Measurements from ENCODE around the gene ARHGAP4. TPM values are rescaled to one million over a fixed set of nuclear protein-coding genes. Genes with fewer than 3 reads are reported as not detected.

ARHGAP4 gene
- total RNA-seq, 4 donors from 2014 or later: 44.9 to 52.4 (median 49.9) TPM

- TF ChIP-seq POLR2A (IDR thresholded peaks at IDR 0.05) (no peak), POLR2AphosphoS5 (IDR thresholded peaks at IDR 0.05) (no peak), EP300 (IDR thresholded peaks at IDR 0.05; ENCODE audit: low read depth) (no peak), CTCF (IDR thresholded peaks at IDR 0.05) (no peak)
- WGBS, 2 donors (ENCODE audit: low coverage in 1 of 2): 82% methylated on average over 10 of the region's 12 CpGs; no CpG with 5 or more reads in 1 of the 2 donors
- DNase-seq: no peak
- intact Hi-C loops (cut with DNase I; ENCODE audit: low total_unique reads) (no loop called here), in situ Hi-C loops (cut with MboI; ENCODE audit: low pct_ligation_motif_present in 1 of 4, low pct_unique_long_range_greater_than_20kb in 1 of 4, low sequenced_read_pairs in 3 of 4) (loop anchor here in 1 of 4 donors (25.0 kb wide), 1 partner anchor 95 kb away; no protein-coding TSS in a partner anchor)
- Histone ChIP-seq H3K4me1 (peaks cover 0 to 12% (median 2%) of the 10 kb centered on the region in 4 donors), H3K4me3 (no peak overlapping the region), H3K9me3 (no peaks in the 10 kb centered on the region), H3K36me3 (no peaks in the 10 kb centered on the region), H3K27me3 (no peaks in the 10 kb centered on the region), H3K27ac (no peak overlapping the region)
These were observed 18.6 kb downstream of the ARHGAP4 start for GRCh38 chrX:153907456-153907855.

GRCh38 chrX:153906126-153906917 is 19.7 kb downstream of the ARHGAP4 start:
- peaks cover 0 to 14% (median 3%) of the 10 kb centered on the region in 4 donors for H3K4me1 ChIP-seq
- H3K36me3 ChIP-seq: no peaks in the 10 kb centered on the region
- no peaks in the 10 kb centered on the region for H3K9me3 ChIP-seq
- no peak overlapping the region for H3K4me3 ChIP-seq
- no peak overlapping the region for H3K27ac ChIP-seq
- intact Hi-C loops (cut with DNase I; ENCODE audit: low total_unique reads): no loop called here
- no peaks in the 10 kb centered on the region for H3K27me3 ChIP-seq
- no peak for DNase-seq
- 82% methylated on average over 25 of the region's 27 CpGs; no CpG with 5 or more reads in 1 of the 2 donors for WGBS, 2 donors (ENCODE audit: low coverage in 1 of 2)
- TF ChIP-seq CTCF (IDR thresholded peaks at IDR 0.05) (no peak), POLR2AphosphoS5 (IDR thresholded peaks at IDR 0.05) (no peak), EP300 (IDR thresholded peaks at IDR 0.05; ENCODE audit: low read depth) (no peak), POLR2A (IDR thresholded peaks at IDR 0.05) (no peak)
- in situ Hi-C loops (cut with MboI; ENCODE audit: low pct_ligation_motif_present in 1 of 4, low pct_unique_long_range_greater_than_20kb in 1 of 4, low sequenced_read_pairs in 3 of 4): loop anchor here in 1 of 4 donors (25.0 kb wide), 1 partner anchor 94 kb away; no protein-coding TSS in a partner anchor

GRCh38 chrX:153905481-153906095 is 20.5 kb downstream of the ARHGAP4 start:
- intact Hi-C loops (cut with DNase I; ENCODE audit: low total_unique reads): no loop called here
- no peak overlapping the region for H3K27ac ChIP-seq
- TF ChIP-seq POLR2AphosphoS5 (IDR thresholded peaks at IDR 0.05): no peak
- no peak for TF ChIP-seq CTCF (IDR thresholded peaks at IDR 0.05)
- no peak for TF ChIP-seq POLR2A (IDR thresholded peaks at IDR 0.05)
- no peak for TF ChIP-seq EP300 (IDR thresholded peaks at IDR 0.05; ENCODE audit: low read depth)
- no peaks in the 10 kb centered on the region for H3K36me3 ChIP-seq
- no peak for DNase-seq
- in situ Hi-C loops (cut with MboI; ENCODE audit: low pct_ligation_motif_present in 1 of 4, low pct_unique_long_range_greater_than_20kb in 1 of 4, low sequenced_read_pairs in 3 of 4): loop anchor here in 1 of 4 donors (25.0 kb wide), 1 partner anchor 93 kb away; no protein-coding TSS in a partner anchor
- H3K27me3 ChIP-seq: no peaks in the 10 kb centered on the region
- H3K4me1 ChIP-seq: peaks cover 0 to 17% (median 6%) of the 10 kb centered on the region in 4 donors
- no peaks in the 10 kb centered on the region for H3K9me3 ChIP-seq
- 92% methylated on average over 32 of the region's 32 CpGs; no CpG with 5 or more reads in 1 of the 2 donors for WGBS, 2 donors (ENCODE audit: low coverage in 1 of 2)
- H3K4me3 ChIP-seq: no peak overlapping the region
